Heart right ventricle (tissue), 16 donors: Measurements from ENCODE around the gene EIF3A. TPM values are rescaled to one million over a fixed set of nuclear protein-coding genes. Genes with fewer than 3 reads are reported as not detected.

Source experiments
- ATAC-seq, 8 donors: fragments of 200-7000 bp; cut with Tn5 transposase; one replicate each; pipeline ENCODE4 v1.9.1; 2020; ENCODE audit warnings: mild to moderate bottlenecking in 8 of 8, moderate library complexity in 8 of 8, moderate number of reproducible peaks in 1 of 8
- DNase-seq, 2 donors: peaks; one replicate each; pipeline ENCODE4 v3.0.0-alpha.2; 2020
- H3K27ac ChIP-seq, 10 donors: fragments of 200-600 bp; sonication (generic) in 2 of 10; one replicate each; pipeline versions ENCODE4 v1.5.0 to v1.8.0; 2020 to 2022; ENCODE audit warnings: mild to moderate bottlenecking in 3 of 10
- H3K27me3 ChIP-seq, 7 donors: fragments of 200-600 bp; one replicate each; pipeline ENCODE4 v1.8.0; 2021 to 2022; ENCODE audit warnings: mild to moderate bottlenecking in 2 of 7
- H3K36me3 ChIP-seq, 9 donors: fragments of 200-600 bp; sonication (generic) in 1 of 9; one replicate each; pipeline versions ENCODE4 v1.5.0 to v1.8.0; 2020 to 2022; ENCODE audit warnings: mild to moderate bottlenecking in 2 of 9
- H3K4me1 ChIP-seq, 9 donors: fragments of 200-600 bp; sonication (generic) in 1 of 9; one replicate each; pipeline versions ENCODE4 v1.5.0 to v1.8.0; 2020 to 2022; ENCODE audit warnings: mild to moderate bottlenecking in 4 of 9
- H3K4me3 ChIP-seq, 10 donors: fragments of 200-600 bp; sonication (generic) in 2 of 10; one replicate each; pipeline versions ENCODE4 v1.5.0 to v1.8.0; 2020 to 2022; ENCODE audit warnings: mild to moderate bottlenecking in 7 of 10, moderate library complexity in 2 of 10
- H3K9me3 ChIP-seq, 11 donors: fragments of 200-600 bp in 10 of 11; sonication (generic) in 2 of 11; one replicate each; pipeline versions ENCODE4 v1.5.0 to v1.8.0; 2013 to 2022; ENCODE audit warnings: mild to moderate bottlenecking in 2 of 11, control low read depth in 1 of 11, moderate library complexity in 1 of 11
- WGBS, 2 donors: extraction: QIAGEN DNeasy Blood & Tissue Kit; methylation state at CpG; one replicate each; pipeline ENCODE4 v1.1.7; 2013; ENCODE audit warnings: inconsistent platforms in 1 of 2; 5-methylcytosine and 5-hydroxymethylcytosine counted together
- intact Hi-C, 10 donors: fragments of 100-400 bp; cut with DNase I; formaldehyde crosslinking; loops; one replicate each; pipeline versions ENCODE4 v1.11.1 to v1.14.2; 2022
- polyA plus RNA-seq, 2 donors: library from polyadenylated mRNA; stranded (reverse); fragments of 200-250 nt; gene quantifications; one replicate each; pipeline ENCODE4 v1.2.3, GENCODE V29; 2013
- total RNA-seq, 10 donors: library from RNA; stranded (reverse); fragmentation: NEBNext Ultra II Directional in 3 of 10; extraction: Animal tissue kit (Norgen Biotek cat#: 25700) in 3 of 10; gene quantifications; one replicate each; pipeline versions ENCODE4 v1.2.1 to v1.2.4, GENCODE V29; 2021 to 2023
- TF ChIP-seq, protein P1 (sequence below), 9 donors: fragments of 200-600 bp; sonication (generic) in 2 of 9; IDR thresholded peaks; one replicate each; pipeline versions ENCODE4 v1.5.0 to v1.8.0; 2021 to 2022; ENCODE audit warnings: antibody characterized with exemption in 9 of 9, mild to moderate bottlenecking in 5 of 9, moderate library complexity in 1 of 9
- donor health status: Arrhythmogenic right ventricular cardiomyopathy.
- donor health status: ischemic (EF 13 %, LVEDD 7.1; RV severe dilation, severe dysfunction).
- donor health status: healthy with polysubstance abuse.
- donor health status: DM: no; HTN: yes; CAD: no.
- donor health status: DM: no; HTN: no; CAD: no.
- donor health status: ischemic (EF 25% LVEDD 6.9; RV normal size, moderate dysfunction).
- donor health status: ischemic (EF 25% LVEDD 5.7; RV mildly dilated, moderate dysfunction).
- donor health status: healthy.
- donor health status: DM: yes; HTN: yes; CAD: no.
- donor health status: Ischemic cardiomyopathy.
- donor health status: ischemic (EF 35%, LVEDD 5.7; RV mildly dilated, moderate dysfunction).
- donor health status: nonischemic (EF 11% LVEDD 7.7; RV severe dilation, severe dysfunction).
- donor health status: DM: yes; HTN: yes; CAD: no.
- donor health status: PGD.
- donor health status: ischemic (EF 29% LVEDD 5.4; RV normal size, mild dysfunction).
- donor health status: nonischemic (EF 23%, LVEDD 6.1; RV moderate dilation, normal function).

The EIF3A gene
- total and polyA plus RNA-seq, 12 donors, result 46.9 to 139 (median 124) TPM

DNA sequence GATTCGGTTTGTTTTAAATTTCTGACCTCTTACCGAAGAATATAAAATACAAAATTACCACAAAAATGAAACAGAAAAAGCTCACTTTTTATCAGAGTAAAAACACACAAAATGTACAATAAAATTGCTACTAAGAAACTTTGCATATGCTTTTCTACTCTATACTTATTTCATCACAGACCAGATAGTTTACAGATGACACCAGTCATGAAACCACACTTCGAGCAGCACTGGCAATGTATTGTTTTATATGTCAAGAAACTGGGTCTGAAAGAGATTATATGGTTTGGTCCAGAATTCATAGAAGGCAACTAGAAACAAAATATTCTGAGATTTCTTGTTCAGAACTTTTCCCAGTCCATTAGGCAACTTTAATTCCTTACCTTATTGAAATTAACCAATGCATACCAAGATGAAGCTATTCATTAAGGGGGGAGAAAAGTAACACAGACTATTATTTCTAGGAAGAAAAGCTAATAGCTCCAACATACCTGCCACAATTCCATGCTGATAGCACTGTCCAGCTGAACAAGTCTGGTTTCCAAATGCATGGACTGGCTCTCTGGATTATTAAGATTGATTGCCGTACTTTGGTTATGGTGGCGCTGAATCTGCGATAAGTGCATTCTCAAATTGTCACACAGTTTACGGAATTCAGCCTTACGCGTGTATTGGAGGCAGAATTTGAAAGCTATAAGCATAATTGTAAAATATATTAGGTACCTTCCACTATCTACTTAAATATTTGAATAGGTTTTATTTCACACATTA is 10.0 kb downstream of the EIF3A start:
- ATAC-seq (no peak), DNase-seq (no peak)
- no peaks in the 10 kb centered on the region for H3K9me3 ChIP-seq
- WGBS, 2 donors, result 95 to 96% methylated on average over 9 of the region's 9 CpGs
- H3K27ac ChIP-seq, result no peak overlapping the region
- no peak overlapping the region for H3K4me3 ChIP-seq
- intact Hi-C loops, result loop anchor here in 1 of 10 donors (5.0 kb wide), 1 partner anchor 38 kb away; no protein-coding TSS in a partner anchor
- H3K27me3 ChIP-seq, result no peaks in the 10 kb centered on the region
- peaks cover 0 to 90% (median 62%) of the 10 kb centered on the region in 9 donors for H3K36me3 ChIP-seq
- TF ChIP-seq, protein P1, sequence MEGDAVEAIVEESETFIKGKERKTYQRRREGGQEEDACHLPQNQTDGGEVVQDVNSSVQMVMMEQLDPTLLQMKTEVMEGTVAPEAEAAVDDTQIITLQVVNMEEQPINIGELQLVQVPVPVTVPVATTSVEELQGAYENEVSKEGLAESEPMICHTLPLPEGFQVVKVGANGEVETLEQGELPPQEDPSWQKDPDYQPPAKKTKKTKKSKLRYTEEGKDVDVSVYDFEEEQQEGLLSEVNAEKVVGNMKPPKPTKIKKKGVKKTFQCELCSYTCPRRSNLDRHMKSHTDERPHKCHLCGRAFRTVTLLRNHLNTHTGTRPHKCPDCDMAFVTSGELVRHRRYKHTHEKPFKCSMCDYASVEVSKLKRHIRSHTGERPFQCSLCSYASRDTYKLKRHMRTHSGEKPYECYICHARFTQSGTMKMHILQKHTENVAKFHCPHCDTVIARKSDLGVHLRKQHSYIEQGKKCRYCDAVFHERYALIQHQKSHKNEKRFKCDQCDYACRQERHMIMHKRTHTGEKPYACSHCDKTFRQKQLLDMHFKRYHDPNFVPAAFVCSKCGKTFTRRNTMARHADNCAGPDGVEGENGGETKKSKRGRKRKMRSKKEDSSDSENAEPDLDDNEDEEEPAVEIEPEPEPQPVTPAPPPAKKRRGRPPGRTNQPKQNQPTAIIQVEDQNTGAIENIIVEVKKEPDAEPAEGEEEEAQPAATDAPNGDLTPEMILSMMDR (IDR thresholded peaks at IDR 0.05), result no peak
- H3K4me1 ChIP-seq, result peaks cover 0 to 22% (median 10%) of the 10 kb centered on the region in 9 donors

DNA sequence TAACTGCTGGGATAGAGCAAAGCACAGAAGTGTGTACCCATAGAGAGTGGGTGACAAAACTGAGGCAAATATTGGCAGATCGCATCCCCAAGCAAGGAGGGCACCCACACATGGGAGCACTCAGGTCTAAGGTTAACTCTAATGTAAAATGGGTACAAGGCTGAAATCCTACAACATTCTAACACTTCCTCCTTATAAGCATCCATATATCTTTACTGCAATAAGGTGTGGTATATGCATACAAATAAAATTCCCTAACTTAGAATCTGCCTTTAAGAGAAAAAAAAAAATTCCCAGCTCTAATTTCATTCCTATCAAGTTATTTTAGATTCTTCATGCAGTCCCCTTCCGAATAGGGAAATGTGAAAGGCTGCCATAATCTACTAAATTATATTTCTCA is 18.7 kb downstream of the EIF3A start:
- intact Hi-C loops, result no loop called here
- ATAC-seq, result no peak
- Histone ChIP-seq H3K4me3 (no peak overlapping the region), H3K4me1 (no peaks in the 10 kb centered on the region), H3K36me3 (peaks cover 0 to 100% (median 76%) of the 10 kb centered on the region in 9 donors), H3K27me3 (no peaks in the 10 kb centered on the region), H3K9me3 (no peaks in the 10 kb centered on the region), H3K27ac (no peak overlapping the region)
- WGBS, 2 donors, result 92 to 96% methylated on average over 2 of the region's 2 CpGs
- no peak for DNase-seq
- TF ChIP-seq, protein P1 (IDR thresholded peaks at IDR 0.05), result no peak

DNA sequence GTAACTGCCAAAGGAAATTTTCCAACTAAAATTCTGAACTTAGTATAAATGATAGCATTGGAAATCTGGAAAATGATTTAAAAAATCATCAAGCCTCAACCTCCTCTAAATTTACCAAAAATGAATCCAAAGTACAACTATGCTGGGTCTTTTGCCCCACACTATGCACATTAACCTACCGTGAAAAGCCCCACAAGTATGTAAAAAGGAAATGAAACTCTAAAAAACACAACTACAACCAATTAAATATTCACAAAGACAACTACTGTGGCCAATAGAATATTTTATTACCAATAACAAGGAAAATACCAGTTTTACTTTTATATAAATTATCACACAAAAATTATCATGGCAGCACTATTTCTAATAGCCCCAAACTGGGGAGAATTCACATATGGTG is 19.3 kb downstream of the EIF3A start:
- ATAC-seq (no peak), DNase-seq (no peak)
- 78 to 88% methylated on average over 1 of the region's 1 CpG for WGBS, 2 donors
- no peaks in the 10 kb centered on the region for H3K4me1 ChIP-seq
- H3K9me3 ChIP-seq, result no peaks in the 10 kb centered on the region
- H3K4me3 ChIP-seq, result no peak overlapping the region
- intact Hi-C loops, result no loop called here
- H3K27ac ChIP-seq, result no peak overlapping the region
- H3K27me3 ChIP-seq, result no peaks in the 10 kb centered on the region
- H3K36me3 ChIP-seq, result peaks cover 0 to 100% (median 80%) of the 10 kb centered on the region in 9 donors
- TF ChIP-seq, protein P1 (IDR thresholded peaks at IDR 0.05), result no peak

DNA sequence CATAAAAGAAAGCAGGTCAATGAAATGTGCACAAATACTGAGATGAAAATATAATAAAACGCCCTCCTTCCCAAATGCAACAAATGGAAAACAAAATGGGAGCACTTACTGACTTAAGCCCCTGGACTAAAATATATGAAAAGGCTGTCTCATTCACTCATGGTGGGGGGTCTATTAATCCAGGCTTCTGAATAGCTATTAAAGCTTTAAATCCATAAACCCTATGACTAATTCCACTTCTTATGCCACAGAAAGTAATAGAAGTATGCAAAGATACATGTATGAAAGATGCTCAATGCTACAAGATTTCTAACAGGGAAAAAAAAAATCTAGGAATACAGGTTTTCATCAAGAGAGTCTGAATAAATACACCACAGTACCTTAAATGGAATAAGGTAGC is 20.5 kb downstream of the EIF3A start:
- intact Hi-C loops, result no loop called here
- WGBS, 2 donors, result 93 to 97% methylated on average over 1 of the region's 1 CpG
- Histone ChIP-seq H3K27me3 (no peaks in the 10 kb centered on the region), H3K4me1 (no peaks in the 10 kb centered on the region), H3K36me3 (peaks cover 0 to 100% (median 83%) of the 10 kb centered on the region in 9 donors), H3K4me3 (no peak overlapping the region), H3K27ac (no peak overlapping the region), H3K9me3 (no peaks in the 10 kb centered on the region)
- TF ChIP-seq, protein P1 (IDR thresholded peaks at IDR 0.05), result no peak
- DNase-seq (no peak), ATAC-seq (no peak)
